Measurements from ENCODE around the gene KLHL11. TPM values are rescaled to one million over a fixed set of nuclear protein-coding genes. Genes with fewer than 3 reads are reported as not detected.
A peak's percentile ranks its signal among the peaks of the same experiment; 100 is the strongest.

Gene KLHL11, protein sequence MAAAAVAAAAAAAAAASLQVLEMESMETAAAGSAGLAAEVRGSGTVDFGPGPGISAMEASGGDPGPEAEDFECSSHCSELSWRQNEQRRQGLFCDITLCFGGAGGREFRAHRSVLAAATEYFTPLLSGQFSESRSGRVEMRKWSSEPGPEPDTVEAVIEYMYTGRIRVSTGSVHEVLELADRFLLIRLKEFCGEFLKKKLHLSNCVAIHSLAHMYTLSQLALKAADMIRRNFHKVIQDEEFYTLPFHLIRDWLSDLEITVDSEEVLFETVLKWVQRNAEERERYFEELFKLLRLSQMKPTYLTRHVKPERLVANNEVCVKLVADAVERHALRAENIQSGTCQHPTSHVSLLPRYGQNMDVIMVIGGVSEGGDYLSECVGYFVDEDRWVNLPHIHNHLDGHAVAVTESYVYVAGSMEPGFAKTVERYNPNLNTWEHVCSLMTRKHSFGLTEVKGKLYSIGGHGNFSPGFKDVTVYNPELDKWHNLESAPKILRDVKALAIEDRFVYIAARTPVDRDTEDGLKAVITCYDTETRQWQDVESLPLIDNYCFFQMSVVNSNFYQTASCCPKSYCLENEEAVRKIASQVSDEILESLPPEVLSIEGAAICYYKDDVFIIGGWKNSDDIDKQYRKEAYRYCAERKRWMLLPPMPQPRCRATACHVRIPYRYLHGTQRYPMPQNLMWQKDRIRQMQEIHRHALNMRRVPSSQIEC
- total RNA-seq (11.4 TPM), polyA plus RNA-seq (0.98 TPM)
- long read RNA-seq, donor 1, partial matches to known transcripts, result 0 of 1 reads
- long read RNA-seq, donor 1, other reads (novel, unspliced or antisense), result 0 of 1 reads
- long read RNA-seq, donor 2, result 0 reads
- long read RNA-seq, donor 3, partial matches to known transcripts, result 0 of 1 reads
- long read RNA-seq, donor 3, other reads (novel, unspliced or antisense), result 0 of 1 reads
- long read RNA-seq, donor 4, partial matches to known transcripts, result 0 of 3 reads
- long read RNA-seq, donor 4, other reads (novel, unspliced or antisense), result 0 of 3 reads
- long read RNA-seq, donor 5, partial matches to known transcripts, result 0 of 2 reads
- long read RNA-seq, donor 5, other reads (novel, unspliced or antisense), result 0 of 2 reads
- long read RNA-seq, donor 6, partial matches to known transcripts, result 0 of 1 reads
- long read RNA-seq, donor 6, other reads (novel, unspliced or antisense), result 0 of 1 reads
- long read RNA-seq, donor 7, result 0 reads
- long read RNA-seq, donor 8, partial matches to known transcripts, result 0 of 1 reads
- long read RNA-seq, donor 8, other reads (novel, unspliced or antisense), result 0 of 1 reads
- long read RNA-seq, donor 9, result 0 reads
- long read RNA-seq, donor 10, partial matches to known transcripts, result 0 of 1 reads
- long read RNA-seq, donor 10, other reads (novel, unspliced or antisense), result 0 of 1 reads

DNA sequence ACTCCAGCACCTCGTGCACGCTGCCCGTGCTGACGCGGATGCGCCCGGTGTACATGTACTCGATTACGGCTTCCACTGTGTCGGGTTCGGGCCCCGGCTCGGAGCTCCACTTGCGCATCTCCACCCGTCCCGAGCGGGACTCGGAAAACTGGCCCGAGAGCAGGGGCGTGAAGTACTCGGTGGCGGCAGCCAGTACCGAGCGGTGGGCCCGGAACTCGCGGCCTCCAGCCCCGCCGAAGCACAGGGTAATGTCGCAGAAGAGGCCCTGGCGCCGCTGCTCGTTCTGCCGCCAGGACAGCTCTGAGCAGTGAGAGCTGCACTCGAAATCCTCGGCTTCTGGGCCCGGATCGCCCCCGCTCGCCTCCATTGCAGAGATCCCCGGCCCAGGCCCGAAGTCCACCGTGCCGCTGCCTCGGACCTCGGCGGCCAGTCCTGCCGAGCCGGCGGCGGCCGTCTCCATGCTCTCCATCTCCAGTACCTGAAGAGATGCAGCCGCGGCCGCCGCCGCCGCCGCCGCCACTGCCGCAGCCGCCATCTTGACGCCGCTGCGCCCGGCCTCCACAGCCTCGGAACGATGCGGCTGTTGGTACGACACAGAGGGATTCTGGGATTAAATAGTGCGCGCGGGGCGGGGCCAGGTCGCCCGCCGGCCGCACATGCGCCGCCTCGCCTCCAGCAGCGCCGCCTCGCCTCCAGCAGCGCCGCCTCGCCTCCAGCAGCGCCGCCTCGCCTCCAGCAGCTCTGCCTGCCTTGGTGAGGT, at the start of gene KLHL11:
Gene KLHL11, minus strand, starts transcription at position 588 of the 760 bp plus-strand sequence. Its CDS starts 53 bp downstream, at position 535.
- Histone ChIP-seq H3K9me3 (ENCODE audit: control insufficient read depth in 2 of 2, insufficient read depth in 1 of 2, low read length in 1 of 2) (no peaks in the 10 kb centered on the region), H3K4me1 (ENCODE audit: control insufficient read depth in 2 of 2, insufficient read depth in 2 of 2, low read length in 2 of 2) (peaks cover 11 to 23% of the 10 kb centered on the region in 2 donors), H3K4me3 (ENCODE audit: low read length in 2 of 2) (peak within 1 kb of the TSS; percentile 82 to 99), H3K36me3 (ENCODE audit: control insufficient read depth in 2 of 2, insufficient read depth in 2 of 2, low read length in 1 of 2) (peaks cover 14 to 19% of the 10 kb centered on the region in 2 donors), H3K27me3 (ENCODE audit: control insufficient read depth in 2 of 2, insufficient read depth in 1 of 2, low read length in 1 of 2) (no peaks in the 10 kb centered on the region), H3K27ac (ENCODE audit: low read depth in 1 of 2, low read length in 1 of 2) (peak within 1 kb of the TSS; percentile 92 to 93)
- DNase-seq (ENCODE audit: low read depth in 6 of 9, low spot score in 9 of 9), result peak; percentile 72 to 94 (median 79)
- under 1% methylated on average over 90 of the region's 90 CpGs for WGBS

DNA sequence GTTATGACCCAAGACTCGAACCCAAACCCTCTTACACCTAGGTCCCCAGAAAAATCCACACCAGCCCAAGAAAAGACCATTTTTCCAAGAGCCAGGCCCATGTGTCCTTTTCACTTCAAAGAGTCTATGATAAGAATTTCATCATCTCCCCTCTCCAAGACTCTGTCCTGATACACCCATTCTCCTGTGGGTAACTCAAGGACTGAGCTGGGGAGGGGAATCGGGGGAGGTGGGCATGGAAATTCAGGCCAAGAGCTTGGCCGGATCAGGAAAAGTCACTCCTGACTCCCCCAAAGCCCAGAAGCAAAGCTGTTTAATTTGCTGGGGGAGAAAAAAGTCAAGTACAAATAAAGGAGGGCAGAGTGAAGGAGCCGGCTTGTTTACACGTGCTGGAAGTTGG, 49.8 kb upstream of the KLHL11 start:
- H3K36me3 ChIP-seq (ENCODE audit: control insufficient read depth in 2 of 2, insufficient read depth in 2 of 2, low read length in 1 of 2), result peaks cover 39 to 46% of the 10 kb centered on the region in 2 donors
- DNase-seq (ENCODE audit: low read depth in 6 of 9, low spot score in 9 of 9), result no peak
- H3K4me1 ChIP-seq (ENCODE audit: control insufficient read depth in 2 of 2, insufficient read depth in 2 of 2, low read length in 2 of 2), result peaks cover 10 to 25% of the 10 kb centered on the region in 2 donors
- no peaks in the 10 kb centered on the region for H3K27me3 ChIP-seq (ENCODE audit: control insufficient read depth in 2 of 2, insufficient read depth in 1 of 2, low read length in 1 of 2)
- 94% methylated on average over 5 of the region's 5 CpGs for whole genome bisulfite sequencing
- H3K9me3 ChIP-seq (ENCODE audit: control insufficient read depth in 2 of 2, insufficient read depth in 1 of 2, low read length in 1 of 2), result no peaks in the 10 kb centered on the region
- no peak overlapping the region for H3K4me3 ChIP-seq (ENCODE audit: low read length in 2 of 2)
- H3K27ac ChIP-seq (ENCODE audit: low read depth in 1 of 2, low read length in 1 of 2), result no peak overlapping the region

GRCh38 chr17:41914358-41914766, 49.1 kb upstream of the KLHL11 start:
- no peak overlapping the region for H3K4me3 ChIP-seq (ENCODE audit: low read length in 2 of 2)
- H3K4me1 ChIP-seq (ENCODE audit: control insufficient read depth in 2 of 2, insufficient read depth in 2 of 2, low read length in 2 of 2), result peaks cover 10 to 19% of the 10 kb centered on the region in 2 donors
- no peak for DNase-seq (ENCODE audit: low read depth in 6 of 9, low spot score in 9 of 9)
- H3K27ac ChIP-seq (ENCODE audit: low read depth in 1 of 2, low read length in 1 of 2), result no peak overlapping the region
- H3K9me3 ChIP-seq (ENCODE audit: control insufficient read depth in 2 of 2, insufficient read depth in 1 of 2, low read length in 1 of 2), result no peaks in the 10 kb centered on the region
- WGBS, result 95% methylated on average over 6 of the region's 6 CpGs
- H3K36me3 ChIP-seq (ENCODE audit: control insufficient read depth in 2 of 2, insufficient read depth in 2 of 2, low read length in 1 of 2), result peaks cover 45 to 52% of the 10 kb centered on the region in 2 donors
- no peaks in the 10 kb centered on the region for H3K27me3 ChIP-seq (ENCODE audit: control insufficient read depth in 2 of 2, insufficient read depth in 1 of 2, low read length in 1 of 2)

- no peaks in the 10 kb centered on the region for H3K27me3 ChIP-seq (ENCODE audit: control insufficient read depth in 2 of 2, insufficient read depth in 1 of 2, low read length in 1 of 2)
- H3K4me1 ChIP-seq (ENCODE audit: control insufficient read depth in 2 of 2, insufficient read depth in 2 of 2, low read length in 2 of 2), result peaks cover 10 to 16% of the 10 kb centered on the region in 2 donors
- no peak for DNase-seq (ENCODE audit: low read depth in 6 of 9, low spot score in 9 of 9)
- H3K9me3 ChIP-seq (ENCODE audit: control insufficient read depth in 2 of 2, insufficient read depth in 1 of 2, low read length in 1 of 2), result no peaks in the 10 kb centered on the region
- no peak overlapping the region for H3K27ac ChIP-seq (ENCODE audit: low read depth in 1 of 2, low read length in 1 of 2)
- H3K36me3 ChIP-seq (ENCODE audit: control insufficient read depth in 2 of 2, insufficient read depth in 2 of 2, low read length in 1 of 2), result peaks cover 51 to 58% of the 10 kb centered on the region in 2 donors
- 96% methylated on average over 4 of the region's 4 CpGs for WGBS
- no peak overlapping the region for H3K4me3 ChIP-seq (ENCODE audit: low read length in 2 of 2)
Observed at GRCh38 chr17:41913798-41914197, 48.6 kb upstream of the KLHL11 start.

DNA sequence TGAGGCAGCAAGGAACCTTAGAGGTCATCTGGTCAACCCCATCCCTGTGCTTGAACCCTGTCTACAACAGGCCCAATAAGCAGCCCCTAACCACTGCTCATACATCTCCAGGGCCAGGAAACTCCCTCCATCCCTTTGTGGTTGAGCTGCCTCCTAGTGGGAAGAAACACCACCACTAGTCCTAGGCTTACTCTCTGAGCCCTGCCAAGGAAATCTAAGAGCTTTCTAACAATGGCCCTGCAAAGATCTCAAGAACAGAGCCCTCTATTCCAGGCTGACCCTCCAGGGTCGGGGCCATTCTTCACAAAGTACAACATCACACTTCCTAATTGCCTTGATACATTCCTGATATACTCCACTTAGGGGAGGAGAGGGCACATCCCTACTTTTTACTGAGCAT, 47.7 kb upstream of the KLHL11 start:
- peaks cover 9 to 12% of the 10 kb centered on the region in 2 donors for H3K4me1 ChIP-seq (ENCODE audit: control insufficient read depth in 2 of 2, insufficient read depth in 2 of 2, low read length in 2 of 2)
- DNase-seq (ENCODE audit: low read depth in 6 of 9, low spot score in 9 of 9), result no peak
- no peak overlapping the region for H3K4me3 ChIP-seq (ENCODE audit: low read length in 2 of 2)
- peaks cover 59 to 65% of the 10 kb centered on the region in 2 donors for H3K36me3 ChIP-seq (ENCODE audit: control insufficient read depth in 2 of 2, insufficient read depth in 2 of 2, low read length in 1 of 2)
- no peaks in the 10 kb centered on the region for H3K9me3 ChIP-seq (ENCODE audit: control insufficient read depth in 2 of 2, insufficient read depth in 1 of 2, low read length in 1 of 2)
- H3K27me3 ChIP-seq (ENCODE audit: control insufficient read depth in 2 of 2, insufficient read depth in 1 of 2, low read length in 1 of 2), result no peaks in the 10 kb centered on the region
- no peak overlapping the region for H3K27ac ChIP-seq (ENCODE audit: low read depth in 1 of 2, low read length in 1 of 2)
- 100% methylated on average over 1 of the region's 1 CpG for WGBS

DNA sequence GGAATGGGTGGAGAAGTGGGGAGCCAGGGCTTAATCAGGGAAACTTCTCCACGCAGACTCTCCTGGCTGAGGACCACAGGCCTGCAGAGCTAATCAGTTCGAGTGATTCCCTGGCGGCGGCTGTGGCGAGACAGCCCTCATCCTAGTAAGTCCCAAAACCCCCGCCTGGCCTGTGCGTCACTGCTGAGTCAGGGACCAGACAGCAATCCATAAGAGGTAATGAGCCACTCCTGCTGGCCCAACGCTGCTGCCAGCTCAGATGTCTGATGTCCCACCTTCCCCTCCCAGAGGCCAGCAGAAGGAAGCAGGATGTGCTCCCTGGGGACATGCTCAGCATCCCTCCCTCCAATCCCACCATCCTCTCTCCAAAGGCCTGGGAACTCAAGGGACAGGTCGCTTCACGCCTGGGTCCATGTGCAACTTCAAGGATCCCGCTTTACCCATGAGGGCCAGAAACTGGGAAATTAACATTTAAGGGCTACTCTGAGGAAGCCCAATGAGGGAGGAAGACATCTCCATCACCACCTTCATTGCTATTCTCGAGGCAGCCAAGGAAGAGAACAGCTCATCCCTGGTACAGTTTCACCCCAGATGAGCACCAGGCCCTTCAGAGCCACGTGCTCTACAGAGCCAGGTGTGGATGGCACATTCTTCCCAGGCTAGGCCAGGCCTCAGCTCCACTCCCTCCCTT, 45.6 kb upstream of the KLHL11 start:
- H3K4me1 ChIP-seq (ENCODE audit: control insufficient read depth in 2 of 2, insufficient read depth in 2 of 2, low read length in 2 of 2), result peaks cover 0 to 2% of the 10 kb centered on the region in 2 donors
- no peak for DNase-seq (ENCODE audit: low read depth in 6 of 9, low spot score in 9 of 9)
- no peaks in the 10 kb centered on the region for H3K27me3 ChIP-seq (ENCODE audit: control insufficient read depth in 2 of 2, insufficient read depth in 1 of 2, low read length in 1 of 2)
- no peaks in the 10 kb centered on the region for H3K9me3 ChIP-seq (ENCODE audit: control insufficient read depth in 2 of 2, insufficient read depth in 1 of 2, low read length in 1 of 2)
- no peak overlapping the region for H3K4me3 ChIP-seq (ENCODE audit: low read length in 2 of 2)
- WGBS, result 98% methylated on average over 13 of the region's 13 CpGs
- no peak overlapping the region for H3K27ac ChIP-seq (ENCODE audit: low read depth in 1 of 2, low read length in 1 of 2)
- peaks cover 74 to 81% of the 10 kb centered on the region in 2 donors for H3K36me3 ChIP-seq (ENCODE audit: control insufficient read depth in 2 of 2, insufficient read depth in 2 of 2, low read length in 1 of 2)

DNA sequence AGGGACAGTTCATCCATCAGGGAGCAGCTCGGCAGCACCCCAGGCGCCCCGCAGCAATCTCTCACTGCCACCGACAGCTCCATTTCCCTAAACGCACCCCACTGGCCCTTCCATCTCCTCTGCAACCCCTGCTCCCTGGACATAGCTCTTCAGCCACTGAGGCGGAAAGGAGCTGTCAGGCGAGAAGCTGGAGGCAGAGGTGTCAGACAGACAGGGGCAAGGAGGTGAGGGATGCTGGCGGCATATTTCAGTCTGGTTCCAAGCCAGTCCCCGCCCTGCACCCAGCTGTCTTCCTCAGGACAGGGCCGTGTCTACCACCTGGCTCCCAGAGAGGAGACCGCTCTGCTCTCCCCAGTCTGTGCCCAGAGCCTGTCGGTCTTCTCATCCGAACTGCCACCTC, 43.9 kb upstream of the KLHL11 start:
- no peak for DNase-seq (ENCODE audit: low read depth in 6 of 9, low spot score in 9 of 9)
- peaks cover 91% of the 10 kb centered on the region in 2 donors for H3K36me3 ChIP-seq (ENCODE audit: control insufficient read depth in 2 of 2, insufficient read depth in 2 of 2, low read length in 1 of 2)
- H3K4me3 ChIP-seq (ENCODE audit: low read length in 2 of 2), result no peak overlapping the region
- H3K4me1 ChIP-seq (ENCODE audit: control insufficient read depth in 2 of 2, insufficient read depth in 2 of 2, low read length in 2 of 2), result no peaks in the 10 kb centered on the region
- H3K27me3 ChIP-seq (ENCODE audit: control insufficient read depth in 2 of 2, insufficient read depth in 1 of 2, low read length in 1 of 2), result no peaks in the 10 kb centered on the region
- H3K27ac ChIP-seq (ENCODE audit: low read depth in 1 of 2, low read length in 1 of 2), result no peak overlapping the region
- 98% methylated on average over 13 of the region's 13 CpGs for WGBS
- no peaks in the 10 kb centered on the region for H3K9me3 ChIP-seq (ENCODE audit: control insufficient read depth in 2 of 2, insufficient read depth in 1 of 2, low read length in 1 of 2)

Measured in thymus (tissue), 14 donors.